Skin epidermis (tissue), 12 donors: ENCODE data around the gene PGS1.

ENCODE experiments used
- H3K27ac ChIP-seq, 21 experiments: fragments of 200-600 bp; sonication (generic) in 11 of 21; one replicate each; pipeline ENCODE4 v1.5.0; 2020; ENCODE audit warnings: mild to moderate bottlenecking in 3 of 21, inconsistent platforms in 2 of 21, moderate library complexity in 2 of 21
- H3K4me3 ChIP-seq, 7 experiments: fragments of 200-600 bp; sonication (generic) in 2 of 7; one replicate each; pipeline ENCODE4 v1.5.0; 2020; ENCODE audit warnings: inconsistent platforms in 2 of 7, mild to moderate bottlenecking in 2 of 7, moderate library complexity in 1 of 7

Gene PGS1

GRCh38 chr17:78432226-78433012, 54.0 kb downstream of the PGS1 start:
- Histone ChIP-seq H3K27ac (no peak overlapping the region), H3K4me3 (no peak overlapping the region)

DNA sequence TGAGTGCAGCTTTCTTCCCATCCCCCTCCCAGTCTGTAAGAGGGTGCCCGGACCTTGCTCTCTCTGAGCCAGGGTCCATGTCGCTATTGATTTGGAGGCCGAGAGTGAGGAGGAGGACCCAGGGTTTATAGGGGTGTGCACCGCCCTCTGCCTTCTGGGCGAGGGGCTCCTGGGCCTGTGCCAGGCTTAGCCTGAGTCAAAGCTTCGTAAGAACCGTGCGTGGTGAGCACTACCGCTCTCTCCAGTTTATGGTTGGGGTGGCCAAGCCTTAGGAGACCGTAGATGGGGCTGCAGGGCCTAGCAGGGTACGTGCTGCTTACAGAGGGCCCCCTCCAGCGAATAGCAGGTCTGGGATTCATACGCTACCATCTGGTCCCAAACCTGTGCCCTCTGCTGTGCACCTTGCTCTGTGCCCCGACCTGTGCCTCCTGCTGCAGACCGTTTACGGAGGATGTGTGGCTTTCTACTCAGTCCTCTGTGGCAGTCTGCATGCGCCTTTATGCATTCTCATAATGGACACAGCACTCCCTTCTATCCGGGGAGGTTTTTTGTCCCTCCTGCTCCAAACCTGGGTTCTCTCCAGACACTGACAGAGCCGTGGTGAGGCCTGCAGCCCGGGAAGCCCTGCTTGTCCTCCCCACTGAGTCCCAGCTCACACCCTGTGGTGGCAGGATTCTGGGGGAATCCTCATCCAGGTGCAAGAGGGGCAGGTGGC, 54.7 kb downstream of the PGS1 start:
- Histone ChIP-seq H3K4me3 (no peak overlapping the region), H3K27ac (no peak overlapping the region)

- H3K27ac ChIP-seq = no peak overlapping the region
- H3K4me3 ChIP-seq = no peak overlapping the region
Measured at GRCh38 chr17:78433780-78434335, 55.4 kb downstream of the PGS1 start.

DNA sequence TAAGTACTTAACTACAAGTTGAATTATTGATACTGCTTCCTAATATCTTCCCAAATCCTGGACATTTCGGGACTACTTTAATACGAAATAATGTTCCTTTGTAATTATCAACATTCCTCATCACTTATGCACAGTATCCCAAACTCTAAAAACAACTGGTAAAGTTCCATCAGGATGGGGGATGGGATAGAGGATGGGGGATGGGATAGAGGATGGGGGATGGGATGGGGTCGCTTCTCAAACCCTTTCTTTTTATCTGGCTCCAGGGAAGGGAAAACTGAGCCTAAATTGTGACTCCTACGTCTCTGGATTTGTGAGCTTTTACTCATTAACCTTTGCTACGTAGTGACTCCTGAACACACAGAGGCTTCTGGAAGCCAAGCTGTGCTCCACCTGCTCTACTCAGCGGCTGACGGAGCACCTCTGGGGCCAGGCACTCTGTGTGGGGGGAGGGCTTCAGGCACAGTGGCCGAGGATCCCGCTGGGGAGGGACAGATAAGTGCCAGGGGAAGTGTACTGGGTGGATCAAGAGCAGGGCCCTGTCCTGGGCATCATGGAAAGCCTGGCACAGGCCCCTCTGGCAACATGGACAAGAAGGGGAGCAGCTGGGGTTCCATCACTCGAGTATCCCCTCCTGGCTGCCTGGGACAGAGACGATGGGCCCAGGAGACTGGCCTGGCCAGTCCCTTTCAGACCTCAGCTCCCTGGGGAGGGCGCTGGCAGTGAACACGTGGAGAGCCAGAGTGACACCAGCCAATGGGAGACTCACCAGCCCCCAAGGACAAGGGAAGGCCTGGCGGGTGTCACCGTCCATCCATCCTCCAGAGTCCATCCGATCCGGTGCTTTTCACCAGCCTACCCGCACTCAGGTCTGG, 56.2 kb downstream of the PGS1 start:
- no peak overlapping the region for H3K27ac ChIP-seq

GRCh38 chr17:78435330-78436005, 57.0 kb downstream of the PGS1 start:
- H3K4me3 ChIP-seq = no peak overlapping the region
- H3K27ac ChIP-seq = no peak overlapping the region

More for the DNA sequence above, 56.2 kb downstream of the PGS1 start:
- H3K4me3 ChIP-seq = no peak overlapping the region

DNA sequence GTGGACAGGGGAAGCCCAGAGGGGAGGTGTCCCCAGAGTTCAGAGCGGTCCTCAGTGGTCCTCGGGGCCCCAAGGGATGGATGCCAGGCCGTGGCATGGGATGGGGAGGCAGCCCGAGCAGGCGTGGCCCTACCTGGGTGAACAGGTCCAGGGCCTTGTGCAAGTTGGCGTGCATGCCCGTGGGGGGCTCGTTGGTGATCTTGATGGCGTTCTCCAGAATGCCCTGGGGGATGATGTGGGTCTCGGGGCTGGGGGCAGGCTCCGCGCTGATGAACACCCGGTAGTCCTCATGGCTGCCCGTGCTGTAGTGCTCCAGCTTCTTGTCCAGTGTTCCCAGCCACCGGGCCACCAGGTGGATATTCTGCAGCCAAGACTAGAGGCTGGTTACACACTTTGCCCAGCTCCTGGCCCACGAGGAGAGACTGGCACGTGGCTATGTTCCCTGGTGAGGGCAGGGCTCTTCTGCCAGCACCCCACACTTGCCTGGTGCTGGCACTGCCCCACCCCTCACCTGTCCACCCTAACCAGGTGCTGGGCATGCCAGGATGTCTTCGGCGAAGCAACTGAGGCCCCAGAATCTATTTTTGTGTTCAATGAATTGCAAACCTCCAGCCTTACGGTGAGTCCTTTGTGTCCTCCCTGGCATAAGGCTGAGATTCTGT, 59.2 kb downstream of the PGS1 start:
- H3K27ac ChIP-seq = no peak overlapping the region
- no peak overlapping the region for H3K4me3 ChIP-seq

DNA sequence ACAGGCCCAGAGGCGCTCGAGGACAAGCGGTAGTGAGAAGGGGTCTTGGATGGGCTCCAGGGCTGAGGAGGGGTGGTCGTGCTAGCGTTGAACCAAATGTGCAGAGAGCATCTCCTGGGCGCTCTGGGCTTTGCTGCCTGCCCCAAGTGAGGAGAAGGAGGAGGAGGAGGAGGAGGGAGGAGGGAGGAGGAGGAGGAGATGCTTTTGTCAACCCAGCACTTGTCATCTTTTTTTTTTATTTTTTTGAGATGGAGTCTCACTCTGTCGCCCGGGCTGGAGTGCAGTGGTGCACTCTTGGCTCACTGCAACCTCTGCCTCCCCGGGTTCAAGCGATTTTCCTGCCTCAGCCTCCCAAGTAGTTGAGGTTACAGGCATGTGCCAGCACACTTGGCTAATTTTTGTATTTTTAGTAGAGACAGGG, 59.8 kb downstream of the PGS1 start:
- H3K4me3 ChIP-seq = no peak overlapping the region
- no peak overlapping the region for H3K27ac ChIP-seq

DNA sequence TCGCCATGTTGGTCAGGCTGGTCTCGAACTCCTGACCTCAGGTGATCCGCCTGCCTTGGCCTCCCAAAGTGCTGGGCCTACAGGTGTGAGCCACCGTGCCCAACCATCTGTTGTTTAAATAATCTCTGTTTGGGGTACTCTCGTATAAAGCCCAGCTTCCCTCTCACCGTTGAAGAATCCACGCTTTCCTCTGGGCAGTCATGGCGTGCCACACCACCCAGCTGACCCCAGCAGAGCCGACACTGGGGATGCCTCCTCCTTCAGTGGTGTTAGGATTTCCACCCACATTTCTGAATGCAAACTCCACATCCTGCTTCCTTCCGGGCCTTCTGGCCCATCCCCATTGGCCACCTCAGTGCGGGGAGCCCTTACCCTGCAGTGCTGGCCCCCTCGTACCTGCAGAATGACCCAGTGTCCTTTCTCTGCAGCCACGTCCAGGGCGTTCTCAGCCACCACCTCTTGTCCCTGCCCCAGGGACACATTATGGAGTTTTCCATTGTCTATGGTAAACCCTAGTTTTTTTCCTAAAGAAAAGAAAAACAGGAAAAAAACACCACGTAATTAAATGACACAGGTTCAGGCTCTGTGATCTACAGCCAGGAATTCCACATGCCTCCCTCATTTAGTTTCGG, 60.4 kb downstream of the PGS1 start:
- no peak overlapping the region for H3K4me3 ChIP-seq
- no peak overlapping the region for H3K27ac ChIP-seq

- no peak overlapping the region for H3K4me3 ChIP-seq
- no peak overlapping the region for H3K27ac ChIP-seq
Measured at GRCh38 chr17:78441271-78441971, 63.0 kb downstream of the PGS1 start.

- Histone ChIP-seq H3K4me3 (no peak overlapping the region), H3K27ac (peak overlapping the region in 1 of 21 experiments; percentile 38)
Measured at GRCh38 chr17:78442648-78443218, 64.3 kb downstream of the PGS1 start.

DNA sequence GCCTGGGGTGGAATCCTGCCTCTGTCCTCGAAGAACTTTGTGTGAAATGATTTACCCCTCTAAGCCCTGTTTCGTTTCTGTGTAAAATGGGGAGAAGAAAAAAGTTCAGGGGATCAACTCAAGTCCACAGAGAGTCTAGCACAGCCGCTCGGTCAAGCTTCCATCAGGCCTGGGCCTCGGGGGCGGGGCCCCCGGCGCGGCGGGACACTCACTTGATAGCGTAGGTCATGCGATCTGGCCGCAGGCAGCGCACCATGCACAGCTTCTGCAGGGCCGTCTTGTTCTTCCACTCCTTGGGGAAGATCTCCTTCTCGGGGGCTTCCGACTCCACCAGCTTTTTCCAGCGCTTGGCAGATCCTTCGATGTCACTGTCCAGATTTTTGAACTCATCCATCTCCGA, 65.9 kb downstream of the PGS1 start:
- no peak overlapping the region for H3K4me3 ChIP-seq
- H3K27ac ChIP-seq = no peak overlapping the region

DNA sequence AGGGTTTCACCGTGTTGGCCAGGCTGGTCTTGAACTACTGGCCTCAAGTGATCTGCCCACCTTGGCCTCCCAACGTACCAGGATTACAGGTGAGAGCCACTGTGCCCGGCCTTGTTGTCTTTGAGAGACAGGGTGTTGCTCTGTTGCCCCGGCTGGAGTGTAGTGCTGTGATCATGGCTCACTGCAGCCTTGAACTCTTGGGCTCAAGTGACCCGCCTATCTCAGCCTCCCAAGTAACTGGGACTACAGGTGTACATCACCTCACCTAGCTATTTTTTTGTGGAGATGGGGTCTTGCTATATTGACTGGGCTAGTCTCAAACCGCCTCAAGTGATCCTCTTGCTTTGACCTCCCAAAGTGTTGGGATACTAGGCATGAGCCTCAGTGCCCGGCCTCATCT, 68.4 kb downstream of the PGS1 start:
- Histone ChIP-seq H3K4me3 (no peak overlapping the region), H3K27ac (no peak overlapping the region)

DNA sequence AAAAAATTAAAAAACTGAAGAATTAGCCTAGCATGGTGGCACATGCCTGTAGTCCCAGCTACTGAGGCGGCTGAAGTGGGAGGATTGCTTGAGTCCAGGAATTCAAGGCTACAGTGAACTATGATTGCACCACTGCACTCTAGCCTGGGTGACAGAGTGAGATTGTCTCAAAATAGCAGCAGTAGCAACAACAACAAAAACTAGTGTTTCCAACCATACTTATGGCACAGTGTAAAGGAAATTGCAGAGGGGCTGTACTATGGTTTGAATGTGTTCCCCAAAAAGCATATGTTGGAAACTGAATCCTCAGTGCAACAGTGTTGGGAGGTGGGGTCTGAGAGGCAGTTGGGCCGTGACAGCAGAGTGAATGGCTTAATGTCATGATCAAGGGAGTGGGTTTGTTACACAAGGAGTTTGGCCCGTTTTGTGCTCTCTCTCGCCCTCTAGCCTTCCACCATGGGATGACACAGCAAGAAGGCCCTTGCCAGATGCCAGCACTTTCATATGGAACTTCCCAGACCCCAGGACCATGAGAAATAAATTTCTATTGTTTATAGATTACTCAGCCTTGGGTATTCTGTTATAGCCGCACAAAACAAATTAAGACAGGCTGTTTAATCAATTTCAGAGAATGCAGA, 70.0 kb downstream of the PGS1 start:
- Histone ChIP-seq H3K27ac (no peak overlapping the region), H3K4me3 (no peak overlapping the region)

DNA sequence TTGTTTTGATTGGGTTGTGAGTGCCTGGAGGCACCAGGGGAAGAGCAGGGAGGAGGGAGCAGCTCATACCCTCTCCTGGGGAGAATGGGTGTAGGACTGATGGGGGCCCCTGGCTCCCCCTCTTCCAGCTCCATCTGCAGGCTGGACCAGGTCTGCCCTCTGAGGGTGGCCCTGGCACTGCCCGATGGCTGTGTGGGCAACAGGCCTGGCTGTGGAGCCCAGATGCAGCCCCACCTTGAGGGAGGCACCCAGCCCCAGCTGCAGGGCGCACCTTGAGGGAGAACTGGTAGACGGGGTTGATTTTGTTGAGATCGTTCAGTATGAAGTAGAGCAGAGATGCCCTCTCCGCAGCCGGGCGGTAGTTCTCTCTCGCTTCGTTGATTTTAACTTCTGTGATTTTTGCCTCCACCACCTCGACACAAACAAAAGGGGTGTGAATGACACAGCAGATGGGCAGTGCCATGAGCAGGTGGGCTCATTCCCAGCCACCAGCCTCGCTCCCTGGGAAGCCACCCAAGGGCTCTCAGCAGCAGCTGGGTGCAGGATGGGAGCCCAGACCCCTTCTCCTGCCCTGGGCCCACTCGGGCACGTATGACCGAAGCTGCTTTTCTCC, 71.6 kb downstream of the PGS1 start:
- no peak overlapping the region for H3K4me3 ChIP-seq

GRCh38 chr17:78450696-78451345, 72.4 kb downstream of the PGS1 start:
- no peak overlapping the region for H3K4me3 ChIP-seq
- no peak overlapping the region for H3K27ac ChIP-seq

More for the DNA sequence above, 71.6 kb downstream of the PGS1 start:
- H3K27ac ChIP-seq = no peak overlapping the region

DNA sequence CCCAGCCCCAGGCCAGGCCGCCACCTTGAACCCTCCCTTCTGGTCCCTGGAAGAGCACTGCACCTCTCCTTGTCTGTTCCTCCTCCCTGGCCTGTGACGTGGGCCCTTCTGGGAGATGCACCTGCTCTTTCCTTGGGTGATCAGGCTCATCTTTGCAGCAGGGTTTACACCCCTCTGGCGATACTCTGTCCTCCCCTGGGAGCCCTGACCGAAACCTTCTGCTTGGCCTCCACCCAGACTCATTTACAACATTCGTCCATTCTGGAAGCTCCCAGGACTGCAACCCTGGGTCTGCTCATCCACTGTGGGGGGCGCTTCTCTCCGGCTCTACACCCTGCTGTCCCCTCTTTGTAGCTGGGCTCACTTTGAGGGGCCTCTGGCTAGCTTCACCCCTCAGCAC, 73.3 kb downstream of the PGS1 start:
- no peak overlapping the region for H3K4me3 ChIP-seq
- no peak overlapping the region for H3K27ac ChIP-seq
